ENCODE measurements around the gene JOSD2. TPM values are rescaled to one million over a fixed set of nuclear protein-coding genes. Genes with fewer than 3 reads are reported as not detected.

The JOSD2 gene
- total RNA-seq, 2 donors from 2014 or later: 12.1 to 13.7 TPM

- no peak for DNase-seq
- no peak overlapping the region for H3K27ac ChIP-seq (ENCODE audit: low read depth, low read length)
- H3K27me3 Mint-ChIP-seq (ENCODE audit: insufficient read depth): peaks cover 14% of the 10 kb centered on the region
- no peak overlapping the region for H3K27ac Mint-ChIP-seq
- H3K4me1 ChIP-seq (ENCODE audit: control insufficient read depth, insufficient read depth, low read length): no peaks in the 10 kb centered on the region
- 84% methylated on average over 5 of the region's 5 CpGs for WGBS, 2 experiments (ENCODE audit: insufficient coverage in 1 of 2, insufficient read length in 1 of 2)
- H3K4me1 Mint-ChIP-seq: no peaks in the 10 kb centered on the region
- no peak overlapping the region for H3K4me3 ChIP-seq (ENCODE audit: low read length)
- no peak overlapping the region for H3K9ac ChIP-seq (ENCODE audit: extremely low read depth, low read length, poor library complexity, severe bottlenecking)
- no peaks in the 10 kb centered on the region for H3K36me3 Mint-ChIP-seq (ENCODE audit: low read depth)
- no peaks in the 10 kb centered on the region for H3K9me3 ChIP-seq (ENCODE audit: control insufficient read depth, low read length)
- TF ChIP-seq, protein P1, sequence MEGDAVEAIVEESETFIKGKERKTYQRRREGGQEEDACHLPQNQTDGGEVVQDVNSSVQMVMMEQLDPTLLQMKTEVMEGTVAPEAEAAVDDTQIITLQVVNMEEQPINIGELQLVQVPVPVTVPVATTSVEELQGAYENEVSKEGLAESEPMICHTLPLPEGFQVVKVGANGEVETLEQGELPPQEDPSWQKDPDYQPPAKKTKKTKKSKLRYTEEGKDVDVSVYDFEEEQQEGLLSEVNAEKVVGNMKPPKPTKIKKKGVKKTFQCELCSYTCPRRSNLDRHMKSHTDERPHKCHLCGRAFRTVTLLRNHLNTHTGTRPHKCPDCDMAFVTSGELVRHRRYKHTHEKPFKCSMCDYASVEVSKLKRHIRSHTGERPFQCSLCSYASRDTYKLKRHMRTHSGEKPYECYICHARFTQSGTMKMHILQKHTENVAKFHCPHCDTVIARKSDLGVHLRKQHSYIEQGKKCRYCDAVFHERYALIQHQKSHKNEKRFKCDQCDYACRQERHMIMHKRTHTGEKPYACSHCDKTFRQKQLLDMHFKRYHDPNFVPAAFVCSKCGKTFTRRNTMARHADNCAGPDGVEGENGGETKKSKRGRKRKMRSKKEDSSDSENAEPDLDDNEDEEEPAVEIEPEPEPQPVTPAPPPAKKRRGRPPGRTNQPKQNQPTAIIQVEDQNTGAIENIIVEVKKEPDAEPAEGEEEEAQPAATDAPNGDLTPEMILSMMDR (conservative IDR thresholded peaks at IDR 0.05): no peak
- H3K36me3 ChIP-seq (ENCODE audit: control insufficient read depth, insufficient read depth, low read length): no peaks in the 10 kb centered on the region
- H3K9me3 Mint-ChIP-seq: no peaks in the 10 kb centered on the region
- no peaks in the 10 kb centered on the region for H3K27me3 ChIP-seq (ENCODE audit: control insufficient read depth, insufficient read depth, low read length, poor library complexity, severe bottlenecking)
- H3K4me3 Mint-ChIP-seq: no peak overlapping the region
Measured at GRCh38 chr19:50457300-50457699, 53.7 kb downstream of the JOSD2 start.

Other genes starting within 250 kb of the JOSD2 start
- 10 to 100 TPM in 1 of 2 donors, 1 to 10 TPM in 1; 8.6 to 10.7 TPM for gene KCNC3, start 181.8 kb downstream of the JOSD2 start, total RNA-seq
- gene NAPSA, start 145.6 kb downstream of the JOSD2 start, total RNA-seq: 1 to 10 TPM in 1 of 2 donors, under 1 TPM in 1; 0.91 to 1.5 TPM
- gene NR1H2, start 134.7 kb downstream of the JOSD2 start, total RNA-seq: 10 to 100 TPM; 40.4 to 42.7 TPM
- 100 to 1,000 TPM; 106 to 127 TPM for gene POLD1, start 126.8 kb downstream of the JOSD2 start, total RNA-seq
- gene SPIB, start 92.3 kb downstream of the JOSD2 start, total RNA-seq: 1 to 10 TPM in 1 of 2 donors, under 1 TPM in 1; 0.11 to 2.6 TPM
- gene MYBPC2, start 78.3 kb downstream of the JOSD2 start, total RNA-seq: 1 to 10 TPM; 1.9 to 2.3 TPM
- 100 to 1,000 TPM; 119 to 123 TPM for gene EMC10, start 34.7 kb downstream of the JOSD2 start, total RNA-seq
- gene GARIN5A, start 34.3 kb downstream of the JOSD2 start, total RNA-seq: 1 to 10 TPM; 8.3 to 9.5 TPM
- not detected for gene ASPDH, start 2.7 kb upstream of the JOSD2 start, total RNA-seq
- gene LRRC4B, start 57.2 kb upstream of the JOSD2 start, total RNA-seq: 1 to 10 TPM; 2.3 to 7.0 TPM
- 1 to 10 TPM; 1.7 to 1.9 TPM for gene SYT3, start 128.7 kb upstream of the JOSD2 start, total RNA-seq
- 10 to 100 TPM; 11.3 to 26.8 TPM for gene C19orf81, start 138.3 kb upstream of the JOSD2 start, total RNA-seq
- gene SHANK1, start 208.6 kb upstream of the JOSD2 start, total RNA-seq: 1 to 10 TPM; 1.6 to 1.9 TPM
- gene CLEC11A, start 212.2 kb upstream of the JOSD2 start, total RNA-seq: 1 to 10 TPM; 4.0 to 6.2 TPM